Cardiac muscle cell (in vitro differentiated cells and primary cell): ENCODE measurements around the gene CNOT11. TPM values are rescaled to one million over a fixed set of nuclear protein-coding genes. Genes with fewer than 3 reads are reported as not detected.

ENCODE experiments used
- DNase-seq, 2 donors: peaks; one replicate each; pipeline versions ENCODE4 v3.0.0 to v3.0.0-alpha.2; 2010 to 2017; ENCODE audit warnings: low read depth in 1 of 2, low spot score in 1 of 2
- H3K27ac ChIP-seq: fragments of 200-600 bp; sonication (generic); 2 replicates; pipeline ENCODE4 v1.5.1; 2016
- H3K27me3 ChIP-seq: fragments of 200-600 bp; sonication (generic); 2 replicates; pipeline ENCODE4 v1.6.0; 2016; ENCODE audit warnings: control low read depth
- H3K36me3 ChIP-seq: fragments of 200-600 bp; sonication (generic); 2 replicates; pipeline ENCODE4 v1.5.1; 2016; ENCODE audit warnings: control low read depth
- H3K4me1 ChIP-seq: fragments of 200-600 bp; sonication (generic); 2 replicates; pipeline ENCODE4 v1.8.1; 2017; ENCODE audit warnings: low read depth, mild to moderate bottlenecking, mixed run types
- H3K4me3 ChIP-seq: fragments of 200-600 bp; sonication (generic); 2 replicates; pipeline ENCODE4 v1.5.1; 2016; ENCODE audit warnings: mild to moderate bottlenecking
- H3K9me3 ChIP-seq: fragments of 200-600 bp; sonication (generic); 2 replicates; pipeline ENCODE4 v1.5.1; 2017; ENCODE audit warnings: low read depth, mild to moderate bottlenecking, control low read depth
- polyA plus RNA-seq: library from polyadenylated mRNA; unstranded; fragments of >200 nt; fragmentation: Nextera tagmentation; extraction: Ambion mirVana; gene quantifications from 2 replicates; pipeline ENCODE4 v1.2.1, GENCODE V29; 2016
- total RNA-seq: library from RNA; depleted of rRNA; stranded (reverse); fragments of >200 nt; gene quantifications from 2 replicates; pipeline ENCODE4 v1.2.3, GENCODE V29; 2016
- TF ChIP-seq, protein P1 (sequence below): IDR thresholded peaks from 2 replicates; pipeline ENCODE4 v1.5.1; 2012; ENCODE audit warnings: low read depth, mild to moderate bottlenecking, low read length

Gene CNOT11
- total and polyA plus RNA-seq, 2 experiments from 2014 or later = 51.4 to 78.0 TPM

DNA sequence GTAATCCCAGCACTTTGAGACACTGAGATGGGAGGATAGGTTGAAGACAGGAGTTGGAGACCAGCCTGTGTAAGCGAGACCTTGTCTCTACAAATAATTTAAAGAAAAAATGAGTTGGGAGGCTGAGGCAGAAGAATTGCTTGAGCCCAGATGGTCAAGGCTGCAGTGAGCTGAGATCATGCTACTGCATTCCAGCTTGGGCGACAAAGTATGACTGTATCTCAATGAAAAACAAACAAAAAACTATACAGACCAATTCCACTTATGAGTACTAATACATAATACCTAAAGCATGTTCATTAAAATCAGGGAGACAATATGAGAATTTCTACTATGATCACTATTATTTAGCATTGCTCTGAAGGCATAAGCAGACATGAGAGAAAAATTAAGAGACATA, 43.2 kb downstream of the CNOT11 start:
- H3K4me1 ChIP-seq = peaks cover 45% of the 10 kb centered on the region
- no peaks in the 10 kb centered on the region for H3K27me3 ChIP-seq
- TF ChIP-seq, protein P1, sequence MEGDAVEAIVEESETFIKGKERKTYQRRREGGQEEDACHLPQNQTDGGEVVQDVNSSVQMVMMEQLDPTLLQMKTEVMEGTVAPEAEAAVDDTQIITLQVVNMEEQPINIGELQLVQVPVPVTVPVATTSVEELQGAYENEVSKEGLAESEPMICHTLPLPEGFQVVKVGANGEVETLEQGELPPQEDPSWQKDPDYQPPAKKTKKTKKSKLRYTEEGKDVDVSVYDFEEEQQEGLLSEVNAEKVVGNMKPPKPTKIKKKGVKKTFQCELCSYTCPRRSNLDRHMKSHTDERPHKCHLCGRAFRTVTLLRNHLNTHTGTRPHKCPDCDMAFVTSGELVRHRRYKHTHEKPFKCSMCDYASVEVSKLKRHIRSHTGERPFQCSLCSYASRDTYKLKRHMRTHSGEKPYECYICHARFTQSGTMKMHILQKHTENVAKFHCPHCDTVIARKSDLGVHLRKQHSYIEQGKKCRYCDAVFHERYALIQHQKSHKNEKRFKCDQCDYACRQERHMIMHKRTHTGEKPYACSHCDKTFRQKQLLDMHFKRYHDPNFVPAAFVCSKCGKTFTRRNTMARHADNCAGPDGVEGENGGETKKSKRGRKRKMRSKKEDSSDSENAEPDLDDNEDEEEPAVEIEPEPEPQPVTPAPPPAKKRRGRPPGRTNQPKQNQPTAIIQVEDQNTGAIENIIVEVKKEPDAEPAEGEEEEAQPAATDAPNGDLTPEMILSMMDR = no peak
- H3K9me3 ChIP-seq = no peaks in the 10 kb centered on the region
- no peak overlapping the region for H3K4me3 ChIP-seq
- peak in 1 of 2 donors; percentile 8 for DNase-seq
- H3K27ac ChIP-seq = no peak overlapping the region
- no peaks in the 10 kb centered on the region for H3K36me3 ChIP-seq

DNA sequence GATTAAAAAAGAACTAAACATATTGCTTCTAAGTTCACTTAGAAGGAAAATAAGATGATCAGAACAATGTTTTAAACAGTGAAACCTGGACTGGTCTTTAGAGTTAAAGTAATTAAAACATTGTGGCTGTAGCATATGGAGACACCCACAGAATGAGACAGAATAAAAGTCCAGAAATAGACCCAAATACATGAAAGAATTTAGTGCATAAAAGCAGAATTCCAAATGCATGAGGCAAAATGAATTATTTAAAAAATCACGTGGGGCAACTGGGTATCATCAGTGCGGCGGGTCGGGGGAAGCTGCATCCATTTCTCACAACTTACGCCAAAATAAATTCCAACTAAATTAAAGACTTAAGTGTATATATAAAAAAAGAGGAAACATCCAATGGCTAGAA, 43.7 kb downstream of the CNOT11 start:
- H3K27ac ChIP-seq = no peak overlapping the region

DNA sequence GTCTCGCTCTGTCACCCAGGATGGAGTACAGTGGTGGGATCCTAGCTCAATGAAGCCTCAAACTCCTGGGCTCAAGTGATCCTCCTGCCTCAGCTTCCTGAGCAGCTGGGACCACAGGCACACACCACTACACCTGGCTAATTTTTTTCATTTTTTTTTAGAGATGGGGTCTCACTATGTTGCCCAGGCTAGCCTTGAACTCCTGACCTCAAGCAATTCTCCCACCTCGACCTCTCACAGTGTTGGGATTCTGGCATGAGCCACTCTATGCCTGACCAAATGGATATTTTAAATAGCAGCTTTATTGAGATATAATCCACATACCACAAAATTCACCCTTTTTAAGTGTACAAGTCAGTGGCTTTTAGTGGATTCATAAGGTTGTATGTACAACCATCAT, 44.7 kb downstream of the CNOT11 start:
- TF ChIP-seq, protein P1 = no peak
- Histone ChIP-seq H3K9me3 (no peaks in the 10 kb centered on the region), H3K4me3 (no peak overlapping the region), H3K27ac (no peak overlapping the region), H3K36me3 (no peaks in the 10 kb centered on the region), H3K4me1 (peaks cover 59% of the 10 kb centered on the region), H3K27me3 (no peaks in the 10 kb centered on the region)
- no peak for DNase-seq

More for the DNA sequence above, 43.7 kb downstream of the CNOT11 start:
- no peaks in the 10 kb centered on the region for H3K27me3 ChIP-seq
- H3K9me3 ChIP-seq = no peaks in the 10 kb centered on the region
- no peak for DNase-seq
- peaks cover 49% of the 10 kb centered on the region for H3K4me1 ChIP-seq
- TF ChIP-seq, protein P1 = no peak
- H3K4me3 ChIP-seq = no peak overlapping the region
- H3K36me3 ChIP-seq = no peaks in the 10 kb centered on the region

DNA sequence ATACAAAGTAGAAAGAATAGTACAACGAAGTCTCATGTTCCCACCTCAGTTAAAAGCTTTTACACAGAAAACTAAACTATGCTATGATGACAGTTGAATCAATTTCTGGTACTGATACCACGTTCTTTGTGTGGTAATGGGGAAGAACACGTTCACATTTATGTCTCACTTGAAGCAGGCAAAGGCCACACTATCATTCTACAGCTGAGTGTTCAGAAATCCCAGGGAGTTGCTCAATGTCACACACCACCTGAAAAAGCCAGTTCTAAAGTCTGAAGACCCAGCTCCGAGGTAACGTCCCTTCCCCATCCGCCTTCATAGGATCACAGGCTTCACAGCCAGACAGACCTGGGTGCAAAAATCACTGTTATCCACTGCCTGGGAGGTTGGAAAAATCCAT, 46.9 kb downstream of the CNOT11 start:
- no peak for DNase-seq
- Histone ChIP-seq H3K27me3 (no peaks in the 10 kb centered on the region), H3K4me3 (no peak overlapping the region), H3K27ac (peak overlapping the region; percentile 89), H3K4me1 (peaks cover 47% of the 10 kb centered on the region), H3K9me3 (no peaks in the 10 kb centered on the region), H3K36me3 (no peaks in the 10 kb centered on the region)
- TF ChIP-seq, protein P1 = no peak

DNA sequence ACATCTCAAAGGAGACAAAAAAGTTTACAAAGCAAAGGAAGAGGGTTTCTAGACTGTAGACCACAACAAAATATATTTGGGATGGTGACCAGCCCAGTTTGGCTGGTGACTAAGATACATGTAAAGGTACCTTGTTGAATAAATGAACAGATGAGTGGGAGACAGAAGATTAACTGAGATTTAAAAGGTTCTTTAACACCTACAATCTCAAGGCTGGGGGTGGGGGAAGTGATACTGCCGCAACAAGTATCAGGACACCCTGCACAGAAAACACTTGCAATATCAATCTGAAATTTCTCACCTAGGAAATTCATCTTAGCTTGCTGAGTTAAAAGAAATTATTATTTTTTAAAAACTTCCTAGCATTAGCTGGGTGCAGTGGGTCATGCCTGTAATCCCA, 47.5 kb downstream of the CNOT11 start:
- Histone ChIP-seq H3K4me1 (peaks cover 46% of the 10 kb centered on the region), H3K9me3 (no peaks in the 10 kb centered on the region), H3K27me3 (no peaks in the 10 kb centered on the region), H3K36me3 (no peaks in the 10 kb centered on the region), H3K4me3 (no peak overlapping the region), H3K27ac (peak overlapping the region; percentile 89)
- TF ChIP-seq, protein P1 = no peak
- no peak for DNase-seq

DNA sequence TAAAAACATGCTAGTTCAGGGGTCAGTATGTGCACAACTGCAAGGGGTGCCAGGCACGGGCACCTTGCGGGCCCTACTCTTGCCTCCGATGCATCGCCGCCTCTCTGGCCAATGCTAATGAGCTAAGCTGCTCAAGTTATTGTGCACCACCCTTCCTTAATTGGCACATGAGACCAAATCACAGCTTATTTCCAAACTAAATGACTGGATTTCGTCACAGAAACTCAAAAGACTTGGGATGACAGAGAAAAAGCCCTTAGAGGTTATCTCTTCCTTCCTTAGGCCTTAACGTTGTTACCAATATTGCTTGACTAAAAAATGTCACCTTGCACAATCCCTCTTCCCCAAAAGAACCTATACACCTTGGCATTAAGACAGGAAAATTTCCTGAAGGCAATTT, 48.1 kb downstream of the CNOT11 start:
- Histone ChIP-seq H3K9me3 (no peaks in the 10 kb centered on the region), H3K27ac (peak overlapping the region; percentile 89), H3K27me3 (no peaks in the 10 kb centered on the region), H3K4me3 (no peak overlapping the region), H3K36me3 (no peaks in the 10 kb centered on the region), H3K4me1 (peaks cover 50% of the 10 kb centered on the region)
- no peak for DNase-seq
- TF ChIP-seq, protein P1 = no peak
